GM12878 (cell line): ENCODE results near the gene ZIK1.

ENCODE experiments used
- CTCF ChIP-seq, 3 experiments: IDR thresholded peaks in 2 of 3; conservative IDR thresholded peaks in 1 of 3; 2 replicates each; pipeline ENCODE4 v1.5.1; 2011; ENCODE audit warnings: low read depth in 3 of 3, low read length in 3 of 3, mild to moderate bottlenecking in 3 of 3, control low read depth in 2 of 3, moderate library complexity in 2 of 3, inconsistent platforms in 1 of 3, mixed read lengths in 1 of 3; ENCODE audit not compliant: control insufficient read depth in 2 of 3, insufficient read depth in 1 of 3; ENCODE audit errors: extremely low read depth in 1 of 3
- HCFC1 ChIP-seq: fragments of 150-350 bp; IDR thresholded peaks from 2 replicates; pipeline ENCODE4 v1.6.1; 2014; ENCODE audit warnings: low read length
- HSF1 ChIP-seq: fragments of 150-350 bp; IDR thresholded peaks from 2 replicates; pipeline ENCODE4 v1.6.1; 2014; ENCODE audit warnings: mild to moderate bottlenecking, low read depth, low read length
- POLR2A ChIP-seq: IDR thresholded peaks from 2 replicates; pipeline ENCODE4 v1.6.1; 2011; ENCODE audit warnings: low read depth, mild to moderate bottlenecking, low read length
- POLR2AphosphoS5 ChIP-seq: IDR thresholded peaks from 2 replicates; pipeline ENCODE4 v1.6.1; 2011; ENCODE audit warnings: mild to moderate bottlenecking, low read length, inconsistent platforms
- RCOR1 ChIP-seq: conservative IDR thresholded peaks from 2 replicates; pipeline ENCODE4 v1.6.1; 2012; ENCODE audit warnings: low read depth, low read length, improper control_type of control experiment
- TCF12 ChIP-seq: IDR thresholded peaks from 2 replicates; pipeline ENCODE4 v1.6.1; 2011; ENCODE audit warnings: low read depth, mild to moderate bottlenecking, low read length

- no peak for TF ChIP-seq HCFC1
- no peak for TF ChIP-seq CTCF (IDR thresholded peaks at IDR 0.05 in 2 of 3, conservative IDR thresholded peaks at IDR 0.05 in 1 of 3; ENCODE audit: control insufficient read depth in 2 of 3, extremely low read depth in 1 of 3, insufficient read depth in 1 of 3, low read depth in 3 of 3, low read length in 3 of 3)
- no peak for TF ChIP-seq HSF1
- TF ChIP-seq POLR2A = no peak
- no peak for TF ChIP-seq RCOR1
- no peak for TF ChIP-seq POLR2AphosphoS5
- TF ChIP-seq TCF12 = no peak
These were observed 37.4 kb upstream of the ZIK1 start for GRCh38 chr19:57546513-57546912.
